Measurements from ENCODE around the gene EIF4A3. TPM values are rescaled to one million over a fixed set of nuclear protein-coding genes. Genes with fewer than 3 reads are reported as not detected.

The EIF4A3 gene
- total RNA-seq, 6 donors from 2014 or later = 48.2 to 86.2 (median 61.8) TPM

- peaks cover 8 to 13% (median 10%) of the 10 kb centered on the region in 4 donors for H3K4me1 ChIP-seq
- no peak for DNase-seq
- H3K27ac ChIP-seq = no peak overlapping the region
- no peak overlapping the region for H3K4me3 ChIP-seq
- 90 to 91% methylated on average over 17 of the region's 17 CpGs for WGBS, 2 donors
- no peaks in the 10 kb centered on the region for H3K36me3 ChIP-seq
- no peaks in the 10 kb centered on the region for H3K9me3 ChIP-seq
- ATAC-seq (ENCODE audit: low FRiP score in 2 of 2) = no peak
- no peak for TF ChIP-seq POLR2A (IDR thresholded peaks at IDR 0.05)
- TF ChIP-seq EP300 (IDR thresholded peaks at IDR 0.05) = no peak
- TF ChIP-seq, protein P1, sequence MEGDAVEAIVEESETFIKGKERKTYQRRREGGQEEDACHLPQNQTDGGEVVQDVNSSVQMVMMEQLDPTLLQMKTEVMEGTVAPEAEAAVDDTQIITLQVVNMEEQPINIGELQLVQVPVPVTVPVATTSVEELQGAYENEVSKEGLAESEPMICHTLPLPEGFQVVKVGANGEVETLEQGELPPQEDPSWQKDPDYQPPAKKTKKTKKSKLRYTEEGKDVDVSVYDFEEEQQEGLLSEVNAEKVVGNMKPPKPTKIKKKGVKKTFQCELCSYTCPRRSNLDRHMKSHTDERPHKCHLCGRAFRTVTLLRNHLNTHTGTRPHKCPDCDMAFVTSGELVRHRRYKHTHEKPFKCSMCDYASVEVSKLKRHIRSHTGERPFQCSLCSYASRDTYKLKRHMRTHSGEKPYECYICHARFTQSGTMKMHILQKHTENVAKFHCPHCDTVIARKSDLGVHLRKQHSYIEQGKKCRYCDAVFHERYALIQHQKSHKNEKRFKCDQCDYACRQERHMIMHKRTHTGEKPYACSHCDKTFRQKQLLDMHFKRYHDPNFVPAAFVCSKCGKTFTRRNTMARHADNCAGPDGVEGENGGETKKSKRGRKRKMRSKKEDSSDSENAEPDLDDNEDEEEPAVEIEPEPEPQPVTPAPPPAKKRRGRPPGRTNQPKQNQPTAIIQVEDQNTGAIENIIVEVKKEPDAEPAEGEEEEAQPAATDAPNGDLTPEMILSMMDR (IDR thresholded peaks at IDR 0.05) = no peak
- no peak for TF ChIP-seq POLR2AphosphoS5 (IDR thresholded peaks at IDR 0.05)
- H3K27me3 ChIP-seq = no peaks in the 10 kb centered on the region
Observed at GRCh38 chr17:80097127-80097621, 49.8 kb downstream of the EIF4A3 start.

GRCh38 chr17:80096561-80097021, 50.3 kb downstream of the EIF4A3 start:
- WGBS, 2 donors = 79 to 88% methylated on average over 12 of the region's 12 CpGs
- Histone ChIP-seq H3K9me3 (no peaks in the 10 kb centered on the region), H3K4me3 (no peak overlapping the region), H3K27me3 (no peaks in the 10 kb centered on the region), H3K4me1 (peaks cover 3 to 9% (median 8%) of the 10 kb centered on the region in 4 donors), H3K36me3 (no peaks in the 10 kb centered on the region), H3K27ac (no peak overlapping the region)
- TF ChIP-seq, protein P1 (IDR thresholded peaks at IDR 0.05) = no peak
- TF ChIP-seq POLR2AphosphoS5 (IDR thresholded peaks at IDR 0.05) = no peak
- no peak for TF ChIP-seq POLR2A (IDR thresholded peaks at IDR 0.05)
- no peak for TF ChIP-seq EP300 (IDR thresholded peaks at IDR 0.05)
- ATAC-seq (ENCODE audit: low FRiP score in 2 of 2) (no peak), DNase-seq (no peak)

DNA sequence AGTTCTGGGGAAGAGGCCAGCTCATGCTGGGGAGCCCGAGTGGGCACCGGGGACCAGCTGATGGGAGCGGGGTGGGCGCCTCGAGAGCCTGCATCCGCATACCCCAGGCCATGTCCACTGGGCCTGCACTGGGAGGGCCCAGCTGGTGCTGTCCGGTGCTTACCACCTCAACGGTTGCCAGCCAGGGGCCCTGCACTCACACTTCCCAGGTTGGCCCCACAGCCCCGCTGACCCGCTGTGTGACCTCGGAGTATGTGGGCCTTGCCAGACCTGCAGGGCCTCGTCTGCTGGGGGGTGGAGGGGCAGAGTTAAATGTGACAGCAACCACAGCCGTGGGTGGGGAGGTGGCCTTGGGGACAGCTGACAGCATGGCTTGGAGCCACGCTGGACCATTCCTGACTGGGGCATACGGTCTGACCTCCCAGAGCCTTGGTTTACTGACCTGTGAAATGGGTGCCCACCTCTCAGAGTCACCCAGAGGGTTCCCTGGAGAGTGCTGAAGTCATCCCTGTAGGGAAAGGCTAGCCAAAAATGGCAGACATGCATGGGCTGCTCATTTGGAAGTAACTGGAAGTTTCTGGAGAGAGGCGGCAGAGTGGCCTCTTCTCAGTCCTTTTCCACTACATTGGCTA, 51.0 kb downstream of the EIF4A3 start:
- DNase-seq = peak in 1 of 2 donors; percentile 81
- TF ChIP-seq, protein P1 (IDR thresholded peaks at IDR 0.05) = no peak
- no peak for TF ChIP-seq EP300 (IDR thresholded peaks at IDR 0.05)
- TF ChIP-seq POLR2AphosphoS5 (IDR thresholded peaks at IDR 0.05) = no peak
- TF ChIP-seq POLR2A (IDR thresholded peaks at IDR 0.05) = no peak
- Histone ChIP-seq H3K9me3 (no peaks in the 10 kb centered on the region), H3K27me3 (no peaks in the 10 kb centered on the region), H3K27ac (no peak overlapping the region), H3K4me1 (peaks cover 3 to 8% (median 7%) of the 10 kb centered on the region in 4 donors), H3K36me3 (no peaks in the 10 kb centered on the region), H3K4me3 (no peak overlapping the region)
- WGBS, 2 donors = 71 to 89% methylated on average over 4 to 14 of the region's 16 CpGs
- no peak for ATAC-seq (ENCODE audit: low FRiP score in 2 of 2)

GRCh38 chr17:80095038-80095843, 51.7 kb downstream of the EIF4A3 start:
- Histone ChIP-seq H3K27me3 (no peaks in the 10 kb centered on the region), H3K4me3 (no peak overlapping the region), H3K9me3 (no peaks in the 10 kb centered on the region), H3K36me3 (no peaks in the 10 kb centered on the region), H3K27ac (no peak overlapping the region), H3K4me1 (peaks cover 0 to 3% (median 0%) of the 10 kb centered on the region in 4 donors)
- ATAC-seq (ENCODE audit: low FRiP score in 2 of 2) (no peak), DNase-seq (no peak)
- 84 to 91% methylated on average over 19 to 37 of the region's 37 CpGs for WGBS, 2 donors
- TF ChIP-seq EP300 (IDR thresholded peaks at IDR 0.05) (no peak), POLR2A (IDR thresholded peaks at IDR 0.05) (no peak), POLR2AphosphoS5 (IDR thresholded peaks at IDR 0.05) (no peak)
- TF ChIP-seq, protein P1 (IDR thresholded peaks at IDR 0.05) = no peak
